GM12878 (cell line): Measurements from ENCODE around the gene PPP3CA. TPM values are rescaled to one million over a fixed set of nuclear protein-coding genes. Genes with fewer than 3 reads are reported as not detected.

Experiments used
- ATAC-seq: fragments of 200-7000 bp; cut with Tn5 transposase; 3 replicates; pipeline ENCODE4 v1.9.1; 2020; ENCODE audit warnings: mild to moderate bottlenecking, moderate library complexity
- BruUV-seq: library from RNA; stranded (reverse); fragments of 400-500 nt; replicated peaks from 2 replicates; lab custom pipeline; 2021; lab: Mats Ljungman, UMichigan
- CTCF ChIA-PET: fragments of 300-600 bp; sonication (Branson Sonifier 250); formaldehyde crosslinking; extraction: SDS; loops from one replicate; lab custom pipeline; 2021; ENCODE audit warnings: inconsistent platforms; lab: Yijun Ruan, JAX
- POLR2A ChIA-PET: fragments of 350-600 bp; formaldehyde crosslinking; extraction: SDS; loops from one replicate; lab custom pipeline; 2021; ENCODE audit warnings: inconsistent platforms; lab: Charles Lee
- RAD21 ChIA-PET: fragments of 300-600 bp; sonication (Branson Sonifier 250); formaldehyde crosslinking; loops from one replicate; lab custom pipeline; 2023; ENCODE audit warnings: antibody characterized with exemption; ENCODE audit not compliant: unreplicated experiment; lab: Charles Lee
- SMC1A ChIA-PET: fragments of 300-600 bp; sonication (Branson Sonifier 250); formaldehyde crosslinking; loops from one replicate; lab custom pipeline; 2023; ENCODE audit not compliant: unreplicated experiment, uncharacterized antibody; lab: Charles Lee
- DNase-seq: peaks from one replicate; pipeline ENCODE4 v3.0.0-alpha.2; 2011; ENCODE audit warnings: low read depth, low spot score
- FAIRE-seq: peaks from 3 replicates; lab custom pipeline; 2011; peaks lifted over from hg19 to GRCh38; lab: Jason Lieb, UNC
- H2AFZ ChIP-seq: 2 replicates; pipeline ENCODE4 v1.6.0; 2011; ENCODE audit warnings: low read depth, low read length, control low read depth; ENCODE audit not compliant: control insufficient read depth
- H3K27ac ChIP-seq: 2 replicates; pipeline ENCODE4 v1.5.1; 2011; ENCODE audit warnings: control low read depth; ENCODE audit not compliant: control insufficient read depth, insufficient read depth
- H3K27me3 ChIP-seq, 2 experiments: replicated peaks in 1 of 2; 2 replicates each; pipeline versions ENCODE4 v1.6.0 to v1.6.1; 2011; ENCODE audit warnings: low read length in 1 of 2; ENCODE audit not compliant: control insufficient read depth in 2 of 2, insufficient read depth in 2 of 2
- H3K36me3 ChIP-seq, 2 experiments: 2 replicates each; pipeline ENCODE4 v1.5.1; 2011; ENCODE audit warnings: low read length in 1 of 2; ENCODE audit not compliant: control insufficient read depth in 2 of 2, insufficient read depth in 2 of 2
- H3K4me1 ChIP-seq: 2 replicates; pipeline ENCODE4 v1.6.1; 2011; ENCODE audit warnings: mild to moderate bottlenecking, low read length, moderate library complexity, mixed read lengths; ENCODE audit not compliant: control insufficient read depth, insufficient read depth
- H3K4me2 ChIP-seq: 2 replicates; pipeline ENCODE4 v1.6.0; 2011; ENCODE audit warnings: control low read depth; ENCODE audit not compliant: control insufficient read depth, insufficient read depth
- H3K4me3 ChIP-seq: fragments of 200-600 bp; sonication (generic); 2 replicates; pipeline ENCODE4 v1.5.1; 2016
- H3K79me2 ChIP-seq: 2 replicates; pipeline ENCODE4 v1.6.0; 2011; ENCODE audit warnings: low read length; ENCODE audit not compliant: control insufficient read depth, insufficient read depth
- H3K9ac ChIP-seq: 2 replicates; pipeline ENCODE4 v1.8.0; 2011; ENCODE audit warnings: low read length, control low read depth, mixed read lengths; ENCODE audit not compliant: control insufficient read depth, insufficient read depth
- H3K9me3 ChIP-seq: replicated peaks from 3 replicates; pipeline ENCODE4 v1.5.1; 2011; ENCODE audit warnings: mild to moderate bottlenecking, low read length; ENCODE audit not compliant: control insufficient read depth, insufficient read depth
- H4K20me1 ChIP-seq: 2 replicates; pipeline ENCODE4 v1.6.0; 2011; ENCODE audit not compliant: control insufficient read depth, insufficient read depth
- BCL3 ChIP-seq: IDR thresholded peaks from 2 replicates; pipeline ENCODE4 v1.6.1; 2011; ENCODE audit warnings: borderline replicate concordance, low read depth, mild to moderate bottlenecking, moderate library complexity, low read length; ENCODE audit not compliant: insufficient read depth, poor library complexity, severe bottlenecking
- E2F4 ChIP-seq: IDR thresholded peaks from 2 replicates; pipeline ENCODE4 v1.6.1; 2012; ENCODE audit warnings: low read depth, low read length, improper control_type of control experiment
- KDM1A ChIP-seq: fragments of 200-600 bp; sonication (generic); IDR thresholded peaks from 2 replicates; pipeline ENCODE4 v1.6.1; 2016; ENCODE audit warnings: borderline replicate concordance
- PRDM15 ChIP-seq: fragments of 450-650 bp; formaldehyde crosslinking; IDR thresholded peaks from 2 replicates; pipeline ENCODE4 v1.4.0; 2020; ENCODE audit warnings: mild to moderate bottlenecking, moderate library complexity
- RAD21 ChIP-seq: IDR thresholded peaks from 2 replicates; pipeline ENCODE4 v1.6.1; 2011; ENCODE audit warnings: mild to moderate bottlenecking, low read depth, low read length, moderate library complexity; ENCODE audit not compliant: insufficient read depth
- REST ChIP-seq: IDR thresholded peaks from 2 replicates; pipeline ENCODE4 v1.6.1; 2012; ENCODE audit warnings: mild to moderate bottlenecking, low read depth, low read length
- WGBS: methylation state at CpG from one replicate; pipeline ENCODE4 v1.1.6; 2016; ENCODE audit warnings: low lambda C conversion rate; ENCODE audit not compliant: insufficient replicate concordance, insufficient coverage; ENCODE audit errors: missing lambda C conversion rate; 5-methylcytosine and 5-hydroxymethylcytosine counted together
- in situ Hi-C: fragments of 300-500 bp; cut with MboI; formaldehyde crosslinking; loops from 9 replicates; pipeline ENCODE4 v1.14.3; 2018; ENCODE audit warnings: mixed read lengths
- intact Hi-C: fragments of 100-400 bp; cut with micrococcal nuclease; formaldehyde crosslinking; loops from one replicate; pipeline ENCODE4 v1.14.2; 2022; ENCODE audit not compliant: unreplicated experiment
- polyA plus RNA-seq, 11 experiments: library from polyadenylated mRNA; depleted of rRNA in 4 of 11; unstranded in 6 of 11; stranded (reverse) in 5 of 11; fragments of >200 nt; fragmentation: Nextera tagmentation in 4 of 11; fragmentation: Illumina TruSeq in 1 of 11; extraction: Ambion mirVana in 4 of 11; extraction: Trizol in 1 of 11; gene quantifications; 1 replicate in 1 of 11; 2 replicates in 10 of 11; pipeline versions ENCODE4 v1.2.1 to v1.2.3, GENCODE V29; 2011 to 2016; ENCODE audit warnings: inconsistent platforms in 2 of 11, missing spikeins in 2 of 11, low read depth in 1 of 11
- total RNA-seq, 4 experiments: library from RNA; depleted of rRNA in 3 of 4; stranded (reverse); fragments of >200 nt in 3 of 4; fragmentation: Illumina TruSeq in 1 of 4; extraction: Trizol in 1 of 4; gene quantifications; 2 replicates each; pipeline versions ENCODE4 v1.2.1 to v1.2.3, GENCODE V29; 2013 to 2021

The PPP3CA gene
- total and polyA plus RNA-seq, 10 of the 15 experiments (the other 5 are each of a cell fraction or from before 2014, with no cell fraction given): 0.33 to 9.0 (median 1.0) TPM

- no peaks in the 10 kb centered on the region for H3K79me2 ChIP-seq
Measured at GRCh38 chr4:101299899-101300540, 47.3 kb downstream of the PPP3CA start.

More at GRCh38 chr4:101299899-101300540, 47.3 kb downstream of the PPP3CA start:
- intact Hi-C loops: no loop called here
- no TSS peak for BruUV-seq
- ChIA-PET CTCF (interaction anchor here (0.6 to 1.2 kb wide), 3 partner anchors 12 to 397 kb away, joined by 3 to 4 read pairs (median 4); no protein-coding TSS in a partner anchor), RAD21 (no interaction called here), POLR2A (interaction anchor here (0.5 kb wide), 1 partner anchor 148 kb away, joined by 5 read pairs; no protein-coding TSS in a partner anchor), SMC1A (no interaction called here)
- no peak for ATAC-seq
- Histone ChIP-seq H3K4me3 (no peak overlapping the region), H3K4me1 (peaks cover 3% of the 10 kb centered on the region), H3K9ac (no peak overlapping the region), H4K20me1 (no peaks in the 10 kb centered on the region), H2AFZ (no peak overlapping the region), H3K27ac (no peak overlapping the region), H3K9me3 (no peaks in the 10 kb centered on the region), H3K4me2 (no peak overlapping the region), H3K36me3 (no peaks in the 10 kb centered on the region), H3K27me3 (no peaks in the 10 kb centered on the region)
- no peak for FAIRE-seq
- in situ Hi-C loops: no loop called here
- no peak for DNase-seq
- TF ChIP-seq PRDM15 (CRISPR knock-in tag) (no peak), KDM1A (no peak), RAD21 (no peak), BCL3 (no peak), REST (no peak), E2F4 (no peak)
- WGBS: 99% methylated on average over 3 of the region's 3 CpGs
